WTC11 (cell line): ENCODE data around the gene TLE3.

Source experiments
- ATF1 ChIP-seq: sonication (generic); formaldehyde crosslinking; IDR thresholded peaks from 2 replicates; pipeline ENCODE4 v1.8.1; 2023; ENCODE audit warnings: mild to moderate bottlenecking, moderate library complexity, missing genetic modification reagents
- FOXP1 ChIP-seq: sonication (generic); formaldehyde crosslinking; IDR thresholded peaks from 2 replicates; pipeline ENCODE4 v1.8.0; 2022; ENCODE audit warnings: missing genetic modification reagents, mild to moderate bottlenecking, moderate library complexity, borderline replicate concordance
- HMGA2 ChIP-seq: fragments of 250-450 bp; sonication (Bioruptor Pico); IDR thresholded peaks from 2 replicates; pipeline ENCODE4 v1.4.0; 2021; ENCODE audit warnings: mild to moderate bottlenecking, moderate library complexity
- JUN ChIP-seq: sonication (generic); formaldehyde crosslinking; IDR thresholded peaks from 2 replicates; pipeline ENCODE4 v1.8.0; 2023; ENCODE audit warnings: mild to moderate bottlenecking, missing genetic modification reagents
- MXD4 ChIP-seq: fragments of 250-450 bp; sonication (Bioruptor Pico); IDR thresholded peaks from 2 replicates; pipeline ENCODE4 v1.8.0; 2021; ENCODE audit warnings: mild to moderate bottlenecking, moderate library complexity, borderline replicate concordance
- SP1 ChIP-seq: sonication (generic); formaldehyde crosslinking; conservative IDR thresholded peaks from 2 replicates; pipeline ENCODE4 v1.8.1; 2022; ENCODE audit warnings: missing genetic modification reagents
- ZNF232 ChIP-seq: sonication (generic); formaldehyde crosslinking; IDR thresholded peaks from 2 replicates; pipeline ENCODE4 v1.8.0; 2022; ENCODE audit warnings: mild to moderate bottlenecking, missing genetic modification reagents
- ZNF416 ChIP-seq: fragments of 250-450 bp; sonication (Bioruptor Pico); IDR thresholded peaks from 2 replicates; pipeline ENCODE4 v1.9.0; 2021; ENCODE audit warnings: mild to moderate bottlenecking, inconsistent platforms
- TF ChIP-seq, protein P1 (sequence below): fragments of 200-600 bp; IDR thresholded peaks from 2 replicates; pipeline ENCODE4 v1.8.0; 2022; ENCODE audit warnings: antibody characterized with exemption

DNA sequence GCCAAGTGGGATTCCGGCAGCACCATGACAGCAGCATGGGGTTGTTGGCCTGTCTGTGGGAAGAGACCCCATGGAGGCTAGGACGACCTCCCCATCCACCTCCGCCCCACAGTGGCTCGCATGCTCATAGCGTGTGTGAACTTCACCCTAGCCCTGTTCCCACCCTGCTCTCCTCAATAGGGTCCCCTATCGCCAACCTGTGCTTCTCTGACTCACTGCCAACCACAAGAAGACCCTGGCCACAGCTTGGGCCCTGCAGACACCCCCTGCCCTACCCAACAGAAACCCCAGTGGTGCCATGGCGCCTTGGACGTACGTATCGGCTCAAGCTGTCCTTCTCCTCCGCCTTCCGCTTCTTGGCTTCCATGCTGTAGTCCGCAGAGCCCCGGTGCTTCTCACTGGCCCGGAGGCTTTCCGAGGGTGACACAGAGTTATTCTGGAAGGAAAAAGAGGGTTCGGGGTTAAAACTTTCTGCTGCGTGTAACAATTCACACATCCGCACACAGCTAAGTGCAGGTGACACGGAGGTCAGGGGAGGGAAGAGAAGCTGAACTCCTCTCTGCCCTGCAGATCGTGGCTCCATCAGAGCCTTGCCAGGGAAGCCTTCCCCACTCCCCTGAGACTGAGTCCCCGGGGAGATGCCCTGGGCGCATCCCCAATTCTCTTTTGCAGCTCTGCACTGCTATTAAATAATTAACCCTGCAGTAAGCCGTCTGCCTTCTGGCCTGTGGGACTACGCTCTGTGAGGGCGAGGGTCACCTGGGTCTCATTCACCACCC, 37.3 kb downstream of the TLE3 start:
- TF ChIP-seq, protein P1, sequence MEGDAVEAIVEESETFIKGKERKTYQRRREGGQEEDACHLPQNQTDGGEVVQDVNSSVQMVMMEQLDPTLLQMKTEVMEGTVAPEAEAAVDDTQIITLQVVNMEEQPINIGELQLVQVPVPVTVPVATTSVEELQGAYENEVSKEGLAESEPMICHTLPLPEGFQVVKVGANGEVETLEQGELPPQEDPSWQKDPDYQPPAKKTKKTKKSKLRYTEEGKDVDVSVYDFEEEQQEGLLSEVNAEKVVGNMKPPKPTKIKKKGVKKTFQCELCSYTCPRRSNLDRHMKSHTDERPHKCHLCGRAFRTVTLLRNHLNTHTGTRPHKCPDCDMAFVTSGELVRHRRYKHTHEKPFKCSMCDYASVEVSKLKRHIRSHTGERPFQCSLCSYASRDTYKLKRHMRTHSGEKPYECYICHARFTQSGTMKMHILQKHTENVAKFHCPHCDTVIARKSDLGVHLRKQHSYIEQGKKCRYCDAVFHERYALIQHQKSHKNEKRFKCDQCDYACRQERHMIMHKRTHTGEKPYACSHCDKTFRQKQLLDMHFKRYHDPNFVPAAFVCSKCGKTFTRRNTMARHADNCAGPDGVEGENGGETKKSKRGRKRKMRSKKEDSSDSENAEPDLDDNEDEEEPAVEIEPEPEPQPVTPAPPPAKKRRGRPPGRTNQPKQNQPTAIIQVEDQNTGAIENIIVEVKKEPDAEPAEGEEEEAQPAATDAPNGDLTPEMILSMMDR = no peak
- no peak for TF ChIP-seq JUN (CRISPR knock-in tag)
- no peak for TF ChIP-seq ATF1 (CRISPR knock-in tag)
- TF ChIP-seq SP1 = no peak
- TF ChIP-seq FOXP1 (CRISPR knock-in tag) = no peak
- no peak for TF ChIP-seq ZNF232
- TF ChIP-seq MXD4 (CRISPR knock-in tag) = no peak
- no peak for TF ChIP-seq HMGA2
- TF ChIP-seq ZNF416 (CRISPR knock-in tag) = no peak
